GM21737 (cell line): ENCODE results near the gene PLET1.
A peak's percentile ranks its signal among the peaks of the same experiment; 100 is the strongest.

Experiments
- ATAC-seq: cut with Tn5 transposase; IDR thresholded peaks from one replicate; pipeline ENCODE4 v1.9.1; 2021; ENCODE audit warnings: mild to moderate bottlenecking, moderate library complexity; ENCODE audit not compliant: unreplicated experiment

PLET1 gene

GRCh38 chr11:112248201-112248600 lies 12.5 kb downstream of the PLET1 start:
- ATAC-seq, result no peak

GRCh38 chr11:112247201-112247600 lies 13.5 kb downstream of the PLET1 start:
- no peak for ATAC-seq

- no peak for ATAC-seq
Observed at GRCh38 chr11:112241486-112241885, 19.2 kb downstream of the PLET1 start.

GRCh38 chr11:112238041-112238440 lies 22.6 kb downstream of the PLET1 start:
- ATAC-seq, result no peak

GRCh38 chr11:112237451-112237850 lies 23.2 kb downstream of the PLET1 start:
- no peak for ATAC-seq

- no peak for ATAC-seq
Observed at GRCh38 chr11:112235750-112236390, 24.8 kb downstream of the PLET1 start.

- no peak for ATAC-seq
Observed at GRCh38 chr11:112231952-112232351, 28.7 kb downstream of the PLET1 start.

- ATAC-seq, result no peak
Observed at GRCh38 chr11:112229746-112230433, 30.8 kb downstream of the PLET1 start.

GRCh38 chr11:112229159-112229558 lies 31.5 kb downstream of the PLET1 start:
- ATAC-seq, result no peak

- no peak for ATAC-seq
Observed at GRCh38 chr11:112228706-112229105, 32.0 kb downstream of the PLET1 start.

- no peak for ATAC-seq
Observed at GRCh38 chr11:112227471-112227870, 33.2 kb downstream of the PLET1 start.

- no peak for ATAC-seq
Observed at GRCh38 chr11:112226831-112227401, 33.7 kb downstream of the PLET1 start.

- ATAC-seq, result peak; percentile 98
Observed at GRCh38 chr11:112226062-112226830, 34.4 kb downstream of the PLET1 start, which contains the start of gene PTS. PTS (plus strand) TSS chr11:112226428; CDS start chr11:112226444, 16 bp downstream.

- no peak for ATAC-seq
Observed at GRCh38 chr11:112225753-112226061, 35.0 kb downstream of the PLET1 start.

- ATAC-seq, result no peak
Observed at GRCh38 chr11:112223754-112224532, 36.7 kb downstream of the PLET1 start.

GRCh38 chr11:112223121-112223520 lies 37.5 kb downstream of the PLET1 start:
- no peak for ATAC-seq

- ATAC-seq, result no peak
Observed at GRCh38 chr11:112222303-112222702, 38.4 kb downstream of the PLET1 start.

GRCh38 chr11:112221274-112221835 lies 39.3 kb downstream of the PLET1 start:
- ATAC-seq, result no peak

- peak; percentile 92 for ATAC-seq
Observed at GRCh38 chr11:112219476-112220232, 41.0 kb downstream of the PLET1 start.
